ENCODE results near the gene PLCH1.
A peak's percentile ranks its signal among the peaks of the same experiment; 100 is the strongest.

The PLCH1 gene

DNA sequence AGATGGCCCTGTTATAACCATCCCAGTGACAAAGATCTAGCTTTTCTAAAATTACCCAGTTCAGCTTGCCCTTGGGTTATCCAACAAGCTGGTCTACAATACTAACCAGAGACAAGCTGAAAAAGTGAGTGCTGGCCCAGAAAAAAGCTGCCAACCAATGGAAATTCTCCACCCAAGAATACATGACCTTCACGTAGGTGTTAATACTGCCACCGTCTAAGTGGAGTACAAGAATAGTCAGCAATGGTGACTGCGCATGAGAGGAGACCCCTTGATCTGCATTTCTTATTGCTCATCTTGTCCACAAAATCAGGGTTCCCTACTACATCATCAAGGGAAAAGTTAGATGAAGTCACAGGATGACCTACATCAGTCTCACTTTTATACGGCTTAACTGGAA is 15.8 kb upstream of the PLCH1 start:
- H3K4me3 ChIP-seq (ENCODE audit: low read length), result no peak overlapping the region
- DNase-seq (ENCODE audit: low read depth), result no peak
- TF ChIP-seq, protein P1, sequence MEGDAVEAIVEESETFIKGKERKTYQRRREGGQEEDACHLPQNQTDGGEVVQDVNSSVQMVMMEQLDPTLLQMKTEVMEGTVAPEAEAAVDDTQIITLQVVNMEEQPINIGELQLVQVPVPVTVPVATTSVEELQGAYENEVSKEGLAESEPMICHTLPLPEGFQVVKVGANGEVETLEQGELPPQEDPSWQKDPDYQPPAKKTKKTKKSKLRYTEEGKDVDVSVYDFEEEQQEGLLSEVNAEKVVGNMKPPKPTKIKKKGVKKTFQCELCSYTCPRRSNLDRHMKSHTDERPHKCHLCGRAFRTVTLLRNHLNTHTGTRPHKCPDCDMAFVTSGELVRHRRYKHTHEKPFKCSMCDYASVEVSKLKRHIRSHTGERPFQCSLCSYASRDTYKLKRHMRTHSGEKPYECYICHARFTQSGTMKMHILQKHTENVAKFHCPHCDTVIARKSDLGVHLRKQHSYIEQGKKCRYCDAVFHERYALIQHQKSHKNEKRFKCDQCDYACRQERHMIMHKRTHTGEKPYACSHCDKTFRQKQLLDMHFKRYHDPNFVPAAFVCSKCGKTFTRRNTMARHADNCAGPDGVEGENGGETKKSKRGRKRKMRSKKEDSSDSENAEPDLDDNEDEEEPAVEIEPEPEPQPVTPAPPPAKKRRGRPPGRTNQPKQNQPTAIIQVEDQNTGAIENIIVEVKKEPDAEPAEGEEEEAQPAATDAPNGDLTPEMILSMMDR (conservative IDR thresholded peaks at IDR 0.05; ENCODE audit: low read depth, low read length), result no peak

- no peak overlapping the region for H3K4me3 ChIP-seq (ENCODE audit: low read length)
- DNase-seq (ENCODE audit: low read depth), result no peak
- TF ChIP-seq, protein P1 (conservative IDR thresholded peaks at IDR 0.05; ENCODE audit: low read depth, low read length), result no peak
Observed at GRCh38 chr3:155757577-155757976, 12.7 kb upstream of the PLCH1 start.

DNA sequence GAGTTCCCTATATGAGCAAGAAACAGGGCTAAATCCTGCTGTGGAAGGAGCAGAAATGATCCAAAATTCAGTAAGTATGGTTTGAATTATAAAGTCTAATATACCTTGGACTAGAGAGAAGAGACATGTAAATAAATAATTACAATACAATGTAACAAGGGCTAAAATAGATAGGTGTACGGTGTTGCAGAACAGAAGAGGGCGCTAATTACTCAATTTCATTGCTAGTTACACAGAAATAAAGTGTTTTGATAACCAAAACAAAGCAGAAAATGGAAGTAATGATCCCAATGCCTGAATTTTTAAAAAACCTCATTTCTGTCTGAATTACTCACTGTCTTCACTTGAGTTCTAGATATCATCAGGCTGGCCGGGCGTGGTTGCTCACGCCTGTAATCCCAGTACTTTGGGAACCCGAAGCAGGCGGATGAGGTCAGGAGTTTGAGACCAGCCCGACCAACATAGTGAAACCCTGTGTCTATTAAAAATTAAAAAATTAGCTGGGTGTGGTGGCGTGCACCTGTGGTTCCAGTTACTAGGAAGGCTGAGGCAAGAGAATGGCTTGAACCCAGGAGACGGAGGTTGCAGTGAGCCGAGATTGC is 8.3 kb upstream of the PLCH1 start:
- TF ChIP-seq, protein P1 (conservative IDR thresholded peaks at IDR 0.05; ENCODE audit: low read depth, low read length), result peak; percentile 56
- H3K4me3 ChIP-seq (ENCODE audit: low read length), result no peak overlapping the region
- no peak for DNase-seq (ENCODE audit: low read depth)

DNA sequence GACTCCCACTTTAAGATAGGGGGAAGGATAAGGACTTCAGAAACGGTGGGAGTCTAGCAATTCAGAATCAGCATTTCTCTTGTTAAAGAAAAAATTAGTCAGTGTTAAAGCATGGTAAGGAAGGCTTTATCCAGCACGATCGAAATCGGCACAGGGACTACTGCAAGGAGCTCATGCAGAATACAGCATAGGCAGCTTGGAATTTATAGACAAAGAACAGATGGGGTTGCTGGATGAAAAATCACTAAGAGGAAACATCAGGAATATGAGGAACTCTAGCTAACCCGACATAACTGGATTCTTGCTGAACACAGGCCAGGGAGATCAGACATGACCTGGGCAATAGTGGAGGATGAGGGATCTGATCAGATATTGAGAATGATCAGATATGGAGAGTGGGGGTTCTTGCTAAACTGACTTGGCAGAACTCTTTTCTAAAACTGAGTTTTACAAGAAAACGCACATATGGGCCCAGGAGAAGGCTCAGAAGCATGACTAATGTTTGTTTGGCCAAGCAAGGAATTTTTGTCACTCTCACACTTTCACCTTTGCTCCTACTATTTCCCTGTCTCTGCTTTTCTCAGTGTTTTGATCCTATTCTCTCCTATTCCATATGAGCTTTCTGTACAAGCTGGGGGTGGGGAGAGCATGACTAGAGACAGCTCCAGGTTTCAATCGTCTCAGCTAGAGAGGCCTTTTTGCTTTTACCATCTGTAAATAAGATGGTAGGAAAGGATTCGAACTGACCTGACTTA is 3.9 kb upstream of the PLCH1 start:
- DNase-seq (ENCODE audit: low read depth), result no peak
- TF ChIP-seq, protein P1 (conservative IDR thresholded peaks at IDR 0.05; ENCODE audit: low read depth, low read length), result no peak

GRCh38 chr3:155747946-155748290 is 3.0 kb upstream of the PLCH1 start:
- no peak for DNase-seq (ENCODE audit: low read depth)
- TF ChIP-seq, protein P1 (conservative IDR thresholded peaks at IDR 0.05; ENCODE audit: low read depth, low read length), result no peak

More for the DNA sequence above, 3.9 kb upstream of the PLCH1 start:
- H3K4me3 ChIP-seq (ENCODE audit: low read length), result no peak overlapping the region

DNA sequence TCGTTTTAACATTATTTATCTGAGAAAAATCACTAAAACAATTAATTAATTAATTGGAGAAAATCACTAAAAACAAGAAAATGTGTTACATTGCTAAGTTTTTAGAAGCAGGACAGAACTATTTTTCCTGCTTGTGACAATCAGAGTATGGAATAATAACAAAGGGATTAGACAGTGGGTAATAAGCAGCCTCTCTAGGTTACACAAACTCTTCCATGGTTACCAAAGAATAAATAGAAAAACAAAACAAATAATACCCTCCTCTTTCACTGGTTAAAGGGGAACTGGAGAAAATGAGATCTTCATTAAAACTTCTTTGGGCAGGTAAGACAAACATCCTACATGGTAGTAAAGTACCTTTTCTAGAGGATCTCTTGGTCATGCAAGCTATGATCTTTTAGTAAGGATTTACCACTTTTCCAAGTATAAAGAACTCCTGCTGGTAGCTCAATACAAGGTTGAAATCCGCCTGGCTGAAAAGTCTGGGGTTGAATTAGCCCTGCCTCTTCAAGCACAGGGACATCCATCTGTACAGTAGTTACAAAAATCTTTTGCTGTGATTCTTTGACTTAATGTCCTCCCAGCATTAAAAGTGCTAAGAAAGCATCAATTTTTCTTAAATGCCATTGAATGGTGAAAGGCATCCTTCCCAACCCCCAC is 2.5 kb upstream of the PLCH1 start:
- DNase-seq (ENCODE audit: low read depth), result no peak
- no peak overlapping the region for H3K4me3 ChIP-seq (ENCODE audit: low read length)
- TF ChIP-seq, protein P1 (conservative IDR thresholded peaks at IDR 0.05; ENCODE audit: low read depth, low read length), result no peak

More at GRCh38 chr3:155747946-155748290, 3.0 kb upstream of the PLCH1 start:
- H3K4me3 ChIP-seq (ENCODE audit: low read length), result no peak overlapping the region
